ENCODE data around the gene KCTD10.

The KCTD10 gene

GRCh38 chr12:109423392-109423791 is 53.7 kb downstream of the KCTD10 start:
- peaks cover 3% of the 10 kb centered on the region for H3K27me3 ChIP-seq (ENCODE audit: insufficient read depth, low read length, poor library complexity, severe bottlenecking)
- H3K79me2 ChIP-seq (ENCODE audit: insufficient read depth, low read length): no peaks in the 10 kb centered on the region
- H3K4me1 ChIP-seq (ENCODE audit: insufficient read depth, low read length, poor library complexity, severe bottlenecking): no peaks in the 10 kb centered on the region
- no peaks in the 10 kb centered on the region for H3K36me3 ChIP-seq (ENCODE audit: insufficient read depth, low read length)
- no peak overlapping the region for H3K9ac ChIP-seq (ENCODE audit: low read depth, low read length, poor library complexity, severe bottlenecking)
- H3F3A ChIP-seq (ENCODE audit: low read depth): no peaks in the 10 kb centered on the region
- no peaks in the 10 kb centered on the region for H3K9me2 ChIP-seq (replicated peaks; ENCODE audit: low read depth, low read length)
- no peak overlapping the region for H3K4me2 ChIP-seq (ENCODE audit: low read depth, low read length, poor library complexity, severe bottlenecking)
- no peak overlapping the region for H2AFZ ChIP-seq (ENCODE audit: low read length)
- no peak overlapping the region for H3K4me3 ChIP-seq (ENCODE audit: low read length, poor library complexity, severe bottlenecking)
- H4K20me1 ChIP-seq (ENCODE audit: insufficient read depth, low read length, poor library complexity, severe bottlenecking): no peaks in the 10 kb centered on the region
- TF ChIP-seq CTCF (conservative IDR thresholded peaks at IDR 0.05; ENCODE audit: low read length) (no peak), EZH2phosphoT487 (IDR thresholded peaks at IDR 0.05; ENCODE audit: borderline replicate concordance) (no peak)
- H3K9me3 ChIP-seq (ENCODE audit: insufficient read depth, low read depth, low read length): no peaks in the 10 kb centered on the region

- H3F3A ChIP-seq (ENCODE audit: low read depth): no peaks in the 10 kb centered on the region
- H4K20me1 ChIP-seq (ENCODE audit: insufficient read depth, low read length, poor library complexity, severe bottlenecking): no peaks in the 10 kb centered on the region
- no peaks in the 10 kb centered on the region for H3K9me2 ChIP-seq (replicated peaks; ENCODE audit: low read depth, low read length)
- H3K4me3 ChIP-seq (ENCODE audit: low read length, poor library complexity, severe bottlenecking): no peak overlapping the region
- H3K36me3 ChIP-seq (ENCODE audit: insufficient read depth, low read length): no peaks in the 10 kb centered on the region
- no peak overlapping the region for H2AFZ ChIP-seq (ENCODE audit: low read length)
- H3K9ac ChIP-seq (ENCODE audit: low read depth, low read length, poor library complexity, severe bottlenecking): no peak overlapping the region
- H3K4me2 ChIP-seq (ENCODE audit: low read depth, low read length, poor library complexity, severe bottlenecking): no peak overlapping the region
- H3K9me3 ChIP-seq (ENCODE audit: insufficient read depth, low read depth, low read length): no peaks in the 10 kb centered on the region
- H3K27me3 ChIP-seq (ENCODE audit: insufficient read depth, low read length, poor library complexity, severe bottlenecking): peaks cover 3% of the 10 kb centered on the region
- TF ChIP-seq CTCF (conservative IDR thresholded peaks at IDR 0.05; ENCODE audit: low read length) (no peak), EZH2phosphoT487 (IDR thresholded peaks at IDR 0.05; ENCODE audit: borderline replicate concordance) (no peak)
- no peaks in the 10 kb centered on the region for H3K4me1 ChIP-seq (ENCODE audit: insufficient read depth, low read length, poor library complexity, severe bottlenecking)
- no peaks in the 10 kb centered on the region for H3K79me2 ChIP-seq (ENCODE audit: insufficient read depth, low read length)
These were observed 54.8 kb downstream of the KCTD10 start for GRCh38 chr12:109422251-109422650.

GRCh38 chr12:109421355-109422087 is 55.6 kb downstream of the KCTD10 start:
- TF ChIP-seq EZH2phosphoT487 (IDR thresholded peaks at IDR 0.05; ENCODE audit: borderline replicate concordance) (no peak), CTCF (conservative IDR thresholded peaks at IDR 0.05; ENCODE audit: low read length) (no peak)
- H4K20me1 ChIP-seq (ENCODE audit: insufficient read depth, low read length, poor library complexity, severe bottlenecking): no peaks in the 10 kb centered on the region

More at GRCh38 chr12:109421355-109422087, 55.6 kb downstream of the KCTD10 start:
- Histone ChIP-seq H3K79me2 (ENCODE audit: insufficient read depth, low read length) (no peaks in the 10 kb centered on the region), H3K9ac (ENCODE audit: low read depth, low read length, poor library complexity, severe bottlenecking) (no peak overlapping the region), H3K36me3 (ENCODE audit: insufficient read depth, low read length) (no peaks in the 10 kb centered on the region), H3K4me3 (ENCODE audit: low read length, poor library complexity, severe bottlenecking) (no peak overlapping the region), H3K9me3 (ENCODE audit: insufficient read depth, low read depth, low read length) (no peaks in the 10 kb centered on the region), H3K4me2 (ENCODE audit: low read depth, low read length, poor library complexity, severe bottlenecking) (no peak overlapping the region), H3K9me2 (replicated peaks; ENCODE audit: low read depth, low read length) (no peaks in the 10 kb centered on the region), H3F3A (ENCODE audit: low read depth) (no peaks in the 10 kb centered on the region), H3K27me3 (ENCODE audit: insufficient read depth, low read length, poor library complexity, severe bottlenecking) (peaks cover 3% of the 10 kb centered on the region), H2AFZ (ENCODE audit: low read length) (no peak overlapping the region), H3K4me1 (ENCODE audit: insufficient read depth, low read length, poor library complexity, severe bottlenecking) (no peaks in the 10 kb centered on the region)
